Sigmoid colon (tissue), 3 donors: ENCODE measurements around the gene ACADS.

Source experiments
- POLR2A ChIP-seq, 2 donors: fragments of 450-650 bp; IDR thresholded peaks; one replicate each; pipeline ENCODE4 v1.6.1; 2016; ENCODE audit warnings: antibody characterized with exemption in 2 of 2, mild to moderate bottlenecking in 2 of 2, moderate library complexity in 2 of 2
- TF ChIP-seq, protein P1 (sequence below), 4 experiments: fragments of 450-650 bp in 3 of 4; fragments of 200-600 bp in 1 of 4; IDR thresholded peaks; one replicate each; pipeline ENCODE4 v1.5.1; 2016 to 2019; ENCODE audit warnings: antibody characterized with exemption in 4 of 4, mild to moderate bottlenecking in 3 of 4, moderate library complexity in 2 of 4

DNA sequence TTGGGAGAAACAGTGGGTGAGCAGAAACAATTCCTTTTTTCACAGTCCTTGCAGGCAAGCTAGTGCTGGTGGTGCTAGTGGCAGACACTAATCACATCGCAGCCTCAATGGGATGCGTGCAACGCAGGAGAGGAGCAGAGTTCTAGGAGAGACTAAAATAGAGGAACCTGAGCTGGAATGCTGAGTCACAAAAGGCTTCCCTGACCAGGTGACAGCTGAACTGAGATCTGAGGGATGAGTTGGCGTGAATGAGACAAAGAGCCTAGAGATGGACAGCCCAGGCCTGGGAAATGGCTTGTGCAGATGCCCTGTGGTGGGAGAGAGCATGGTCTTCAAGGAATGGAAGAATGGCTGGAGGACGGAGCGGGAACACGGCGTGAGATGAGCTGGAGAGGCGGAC lies 25.8 kb downstream of the ACADS start:
- TF ChIP-seq, protein P1, sequence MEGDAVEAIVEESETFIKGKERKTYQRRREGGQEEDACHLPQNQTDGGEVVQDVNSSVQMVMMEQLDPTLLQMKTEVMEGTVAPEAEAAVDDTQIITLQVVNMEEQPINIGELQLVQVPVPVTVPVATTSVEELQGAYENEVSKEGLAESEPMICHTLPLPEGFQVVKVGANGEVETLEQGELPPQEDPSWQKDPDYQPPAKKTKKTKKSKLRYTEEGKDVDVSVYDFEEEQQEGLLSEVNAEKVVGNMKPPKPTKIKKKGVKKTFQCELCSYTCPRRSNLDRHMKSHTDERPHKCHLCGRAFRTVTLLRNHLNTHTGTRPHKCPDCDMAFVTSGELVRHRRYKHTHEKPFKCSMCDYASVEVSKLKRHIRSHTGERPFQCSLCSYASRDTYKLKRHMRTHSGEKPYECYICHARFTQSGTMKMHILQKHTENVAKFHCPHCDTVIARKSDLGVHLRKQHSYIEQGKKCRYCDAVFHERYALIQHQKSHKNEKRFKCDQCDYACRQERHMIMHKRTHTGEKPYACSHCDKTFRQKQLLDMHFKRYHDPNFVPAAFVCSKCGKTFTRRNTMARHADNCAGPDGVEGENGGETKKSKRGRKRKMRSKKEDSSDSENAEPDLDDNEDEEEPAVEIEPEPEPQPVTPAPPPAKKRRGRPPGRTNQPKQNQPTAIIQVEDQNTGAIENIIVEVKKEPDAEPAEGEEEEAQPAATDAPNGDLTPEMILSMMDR (IDR thresholded peaks at IDR 0.05), result no peak
- TF ChIP-seq POLR2A (IDR thresholded peaks at IDR 0.05), result no peak
